GM21529 (cell line): ENCODE data around the gene POMT2.
A peak's percentile ranks its signal among the peaks of the same experiment; 100 is the strongest.
"Not testable (repeated sequence)": the region's sequence is repeated elsewhere in the genome, so short reads cannot be mapped to it uniquely, and the experiment has no call there.

ENCODE experiments used
- ATAC-seq: cut with Tn5 transposase; IDR thresholded peaks from one replicate; pipeline ENCODE4 v1.9.1; 2021; ENCODE audit not compliant: unreplicated experiment

POMT2 gene

DNA sequence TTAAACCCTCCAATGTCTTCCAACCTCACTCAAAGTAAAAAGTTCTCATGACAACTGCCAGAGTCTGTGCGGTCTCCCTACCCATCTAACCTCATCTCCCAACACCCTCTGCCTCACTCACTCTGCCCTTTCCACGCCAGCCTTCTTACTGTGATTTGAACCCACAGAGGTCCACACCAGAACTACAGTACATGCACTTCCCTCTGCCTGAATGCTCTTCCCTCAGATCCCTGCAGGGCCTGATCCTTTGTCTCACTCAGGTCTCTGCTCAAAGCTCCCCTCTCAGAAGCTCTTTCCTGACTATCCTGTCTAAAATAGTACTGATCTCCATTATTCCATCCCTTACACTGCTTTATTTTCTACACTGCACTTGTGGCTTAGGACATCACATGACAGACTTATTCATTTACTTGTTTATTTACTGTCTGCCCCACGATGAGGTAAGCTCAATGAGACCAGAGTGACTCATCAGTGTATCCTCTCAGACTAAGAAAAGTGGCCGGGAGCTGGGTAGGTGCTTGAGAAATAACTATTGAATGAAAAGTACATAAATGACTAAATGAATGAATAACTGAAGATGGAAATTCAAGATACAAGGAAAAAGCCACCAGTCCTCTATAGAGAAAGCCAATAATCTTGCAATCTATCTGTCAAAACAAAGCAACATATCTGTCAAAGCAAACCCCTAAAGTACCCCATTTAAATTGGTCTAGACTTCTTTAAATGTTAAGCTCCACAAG is 17.1 kb downstream of the POMT2 start:
- ATAC-seq: peak; percentile 43

DNA sequence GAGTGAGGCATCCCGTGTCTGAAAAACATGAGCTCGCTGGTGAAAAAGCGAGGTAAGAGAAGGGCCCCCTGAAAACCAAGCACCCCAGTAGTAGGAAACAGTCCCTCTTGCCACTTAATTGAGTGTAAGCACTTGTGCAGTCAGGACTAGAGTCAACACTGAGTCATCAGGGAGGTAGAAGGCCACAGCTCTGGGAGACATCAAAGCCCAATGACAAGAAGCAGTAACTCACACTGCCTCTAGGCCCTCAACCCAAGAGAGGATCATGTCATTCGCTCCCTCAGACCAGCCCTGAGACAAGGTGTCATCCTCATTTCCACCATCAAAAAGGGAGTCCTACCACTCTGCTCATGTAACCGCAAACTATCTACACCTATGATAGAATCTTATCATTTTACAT is 17.8 kb downstream of the POMT2 start:
- ATAC-seq: no peak

DNA sequence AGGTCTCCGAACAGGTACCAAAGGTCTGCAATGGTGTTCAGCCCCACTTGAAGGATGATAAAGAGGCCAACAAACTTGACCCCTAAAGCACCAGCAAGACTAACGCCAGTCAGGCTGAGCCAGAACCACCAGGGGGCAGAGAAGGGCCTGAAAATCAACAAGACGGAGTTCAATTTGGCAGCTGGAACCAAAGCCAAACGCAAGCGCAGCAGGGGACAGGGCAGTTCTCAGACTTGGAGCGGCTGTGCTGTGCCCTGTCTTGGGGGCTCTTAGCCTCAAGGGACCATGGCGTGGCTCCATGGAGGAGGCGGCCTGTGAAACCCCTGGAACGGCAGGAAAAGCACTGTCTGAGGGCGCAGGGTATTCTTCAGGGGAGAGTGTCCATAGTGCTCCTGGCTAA is 19.6 kb downstream of the POMT2 start:
- ATAC-seq: peak; percentile 51

DNA sequence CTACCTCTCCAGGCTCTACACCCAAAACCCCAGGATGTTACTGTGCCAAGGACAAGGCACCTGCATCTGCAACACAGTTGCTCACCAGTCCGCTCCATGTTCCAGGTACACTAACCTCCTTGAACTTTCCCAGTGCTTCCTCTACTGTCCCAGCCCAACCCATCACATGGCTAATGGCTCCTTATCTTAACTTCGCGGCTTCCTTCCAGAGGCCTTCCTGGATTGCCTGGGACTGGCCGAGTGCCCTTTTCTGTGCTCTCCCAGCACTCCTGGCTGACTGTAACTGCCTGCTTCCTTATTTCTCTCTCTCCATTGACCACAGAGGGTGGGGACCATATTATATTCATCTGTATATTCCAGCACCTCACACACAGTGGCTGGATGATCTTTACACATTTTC is 20.9 kb downstream of the POMT2 start:
- ATAC-seq: no peak

DNA sequence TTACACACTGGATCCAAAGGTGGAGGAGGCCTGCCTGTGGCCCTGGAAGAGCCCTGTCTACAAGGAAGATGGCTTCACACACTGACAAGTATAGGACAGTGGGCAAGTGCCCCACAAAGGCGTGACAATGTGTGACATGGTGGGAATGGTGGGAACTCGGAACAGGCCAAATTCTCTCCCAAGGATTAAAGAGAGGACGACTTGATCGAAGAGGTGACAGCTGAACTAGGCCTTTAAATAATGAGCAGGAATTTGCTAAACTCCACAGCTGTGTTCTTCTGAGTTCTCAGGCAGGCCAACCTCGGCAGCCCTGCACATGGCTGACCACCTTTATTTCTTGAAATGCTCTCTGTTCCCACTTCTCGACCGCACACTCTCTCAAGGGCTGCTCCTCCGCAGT is 23.8 kb downstream of the POMT2 start:
- no peak for ATAC-seq

DNA sequence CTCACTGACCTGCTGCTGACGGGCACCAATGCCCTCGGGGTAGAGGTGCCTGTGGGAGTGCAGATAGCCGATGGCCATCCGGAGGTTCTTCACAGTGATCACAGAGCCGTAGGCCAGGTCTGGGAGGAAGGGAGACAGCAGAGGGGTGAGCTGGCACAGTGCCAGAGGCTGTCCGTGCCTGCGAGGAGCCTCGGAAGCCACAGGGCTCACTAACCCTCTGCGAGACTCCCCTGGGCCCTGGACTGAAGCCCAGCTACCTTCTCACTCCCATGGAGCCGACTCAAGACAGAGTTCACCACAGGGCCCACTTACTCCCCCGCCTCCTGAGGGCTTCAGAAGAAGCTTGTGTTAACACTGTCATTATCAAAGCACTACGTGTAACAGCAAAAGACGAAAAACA is 24.5 kb downstream of the POMT2 start:
- ATAC-seq: no peak

DNA sequence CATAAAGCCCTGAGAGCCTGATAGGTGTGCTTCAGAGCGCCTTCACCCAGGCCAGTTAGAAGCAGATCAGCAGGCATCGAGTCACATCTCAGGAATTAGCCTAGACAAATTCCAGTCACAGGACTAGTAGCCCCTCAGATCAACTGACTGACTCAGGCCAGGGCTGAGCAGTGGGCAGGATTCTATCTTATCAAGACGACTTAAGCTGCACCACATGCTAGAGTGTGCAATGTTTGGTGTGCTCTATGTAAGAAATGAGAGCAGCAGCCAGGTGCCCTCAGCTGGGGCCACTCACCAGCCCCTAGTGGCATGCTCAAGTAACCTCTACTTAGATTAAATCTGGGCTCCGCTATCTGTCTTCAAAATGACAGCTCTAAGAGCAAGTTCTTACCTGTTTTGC is 30.0 kb downstream of the POMT2 start:
- no peak for ATAC-seq

DNA sequence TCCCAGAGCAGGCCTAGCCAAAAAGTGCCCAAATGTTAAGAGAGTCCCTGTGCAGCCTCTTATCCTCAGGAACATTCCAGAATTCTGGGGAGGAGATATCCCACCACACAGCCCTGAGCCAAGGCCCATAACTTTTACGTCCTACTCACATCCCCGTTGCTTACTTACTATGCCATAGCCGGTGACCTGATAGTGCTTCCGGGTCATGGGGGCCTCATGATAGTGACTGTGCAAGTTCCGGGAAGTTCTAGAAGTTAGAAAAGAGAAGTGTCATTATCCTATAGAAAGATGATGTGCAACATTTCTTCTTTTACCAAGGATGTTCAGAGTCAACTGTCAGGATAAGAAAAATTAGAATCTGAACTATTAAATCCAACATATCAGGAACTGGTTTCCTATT is 34.1 kb downstream of the POMT2 start:
- no peak for ATAC-seq

DNA sequence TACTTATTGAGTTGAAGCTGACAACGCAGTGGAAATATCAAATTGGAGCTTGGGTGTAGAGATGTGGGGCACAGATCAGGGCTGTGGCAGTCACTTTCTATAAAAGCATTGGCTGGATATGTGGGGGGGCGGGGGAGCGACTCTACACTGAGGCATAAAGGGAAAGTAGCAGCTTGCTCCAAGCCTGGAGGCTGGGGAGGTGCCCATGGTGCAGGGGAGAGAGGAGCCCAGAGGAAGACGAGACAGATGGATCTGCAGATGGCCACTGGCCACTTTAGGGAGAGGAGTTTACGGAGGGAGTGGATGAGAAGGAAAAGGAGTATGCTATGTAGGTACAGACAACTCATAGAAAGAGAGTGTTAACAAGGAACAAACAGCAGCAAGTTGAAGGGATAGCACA is 36.2 kb downstream of the POMT2 start:
- no peak for ATAC-seq

DNA sequence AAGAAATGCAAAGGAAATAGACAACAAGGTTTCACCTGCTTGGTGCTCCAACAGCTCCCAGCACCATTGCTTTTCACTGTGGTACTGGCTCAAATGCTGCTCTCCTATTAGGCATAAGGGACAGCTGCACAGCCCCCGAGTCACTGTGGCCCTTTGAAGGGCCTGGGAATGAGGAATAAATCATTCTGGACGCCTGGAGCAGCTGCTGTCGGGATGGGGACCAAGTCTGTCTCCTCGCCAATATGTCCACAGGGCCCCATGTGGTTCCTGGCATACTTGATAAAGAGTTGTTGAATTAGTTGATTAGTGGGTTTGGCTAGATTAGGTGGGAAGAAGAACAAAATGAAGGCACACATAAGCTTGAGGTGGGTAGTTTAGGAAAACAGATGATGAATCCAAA is 36.6 kb downstream of the POMT2 start:
- no peak for ATAC-seq

DNA sequence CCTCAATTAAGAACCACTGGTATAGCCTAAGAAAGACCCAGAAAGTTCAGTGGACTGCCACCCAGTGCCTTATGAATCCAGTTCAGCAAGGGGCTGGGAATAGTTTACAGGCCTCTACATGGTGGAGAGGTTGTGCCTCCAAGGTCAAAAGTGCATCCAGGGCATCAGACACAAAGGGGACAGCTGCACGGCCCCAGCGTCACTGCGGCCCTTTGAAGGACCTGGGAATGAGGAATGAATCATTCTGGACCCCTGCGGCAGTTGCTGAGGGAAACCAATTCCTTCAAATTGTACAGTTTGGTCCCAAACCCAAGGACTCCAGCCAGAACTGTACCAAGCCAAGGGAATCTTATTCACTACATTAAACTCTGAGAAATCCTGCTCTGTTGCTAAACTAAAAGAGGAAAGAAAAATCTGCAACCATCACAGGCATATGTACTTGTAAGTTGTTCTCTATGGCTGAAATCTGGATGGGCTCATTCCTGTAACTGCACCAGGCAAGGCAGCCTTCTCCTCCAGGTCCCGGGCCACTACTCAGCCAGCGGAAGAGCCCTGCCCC is 38.8 kb downstream of the POMT2 start:
- ATAC-seq: no peak

DNA sequence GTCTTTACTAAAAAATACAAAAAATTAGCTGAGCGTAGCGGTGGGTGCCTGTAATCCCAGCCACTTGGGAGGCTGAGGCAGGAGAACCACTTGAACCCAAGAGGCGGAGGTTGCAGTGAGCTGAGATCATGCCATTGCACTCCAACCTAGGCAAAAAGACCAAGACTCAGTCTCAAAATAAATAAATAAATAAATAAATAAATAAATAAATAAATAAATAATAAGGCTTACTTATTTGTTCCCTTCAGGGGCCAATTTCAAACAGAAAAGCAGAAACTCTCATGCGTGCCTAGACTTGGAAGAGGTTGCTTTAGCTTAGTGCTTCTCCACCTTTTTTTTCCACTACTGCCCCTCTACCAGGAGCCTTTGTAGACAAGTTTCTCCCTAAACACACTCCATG is 39.8 kb downstream of the POMT2 start:
- ATAC-seq: not testable (repeated sequence)

DNA sequence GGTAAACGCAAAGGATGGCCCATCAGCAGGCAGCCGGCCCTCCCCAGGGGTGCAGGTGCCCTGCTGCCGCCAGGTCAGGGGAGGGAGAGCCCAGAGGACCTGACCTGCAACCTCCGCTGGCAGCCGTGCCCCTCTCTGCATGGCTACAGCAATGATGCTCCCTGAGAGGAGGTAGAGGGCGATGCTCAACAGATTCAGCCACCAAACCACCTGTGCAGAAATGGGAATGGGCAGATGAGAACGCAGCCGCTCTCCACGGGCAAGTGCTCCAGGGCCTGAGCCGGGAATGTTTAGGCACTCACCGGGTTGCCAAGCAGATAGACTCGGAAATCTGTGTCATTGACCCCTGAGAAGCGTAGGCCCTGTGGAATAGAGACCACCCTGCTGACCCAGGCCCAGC is 41.0 kb downstream of the POMT2 start:
- no peak for ATAC-seq

DNA sequence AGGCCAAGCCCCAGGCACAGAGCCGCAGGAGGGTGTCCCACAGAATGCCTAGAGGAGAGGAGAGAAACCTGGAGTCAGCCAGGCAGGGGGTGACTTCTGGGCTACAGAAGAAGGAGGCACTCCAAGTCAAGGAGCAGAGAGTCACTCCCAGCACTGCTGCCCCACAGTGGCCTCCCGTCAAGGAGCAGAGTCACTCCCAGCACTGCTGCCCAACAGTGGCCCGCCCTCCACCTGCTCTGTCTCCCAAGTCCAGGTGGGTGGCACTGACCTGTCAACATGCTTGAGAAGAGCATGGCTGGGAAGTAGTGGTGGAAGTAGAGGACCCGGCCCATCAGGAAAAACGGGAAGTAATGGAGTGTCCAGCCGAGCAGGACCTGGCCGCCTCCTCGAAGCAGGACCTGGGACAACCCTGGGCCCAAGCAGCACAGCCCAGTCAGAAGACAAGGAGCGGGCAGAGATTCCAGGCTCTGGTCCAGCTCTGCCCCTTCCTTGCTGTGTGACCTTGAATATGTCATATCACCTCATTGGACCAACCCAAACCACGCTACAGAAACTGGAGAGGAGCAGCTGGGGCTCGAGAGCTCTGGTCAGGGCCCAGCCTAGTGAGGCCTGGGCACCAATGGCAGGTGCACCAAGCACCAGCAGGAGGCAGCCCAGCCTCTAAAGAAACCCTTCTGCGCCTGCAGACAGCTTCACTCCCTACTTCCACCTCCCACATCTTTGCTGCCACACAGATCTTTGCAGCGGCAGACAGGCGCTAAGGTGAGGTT is 42.0 kb downstream of the POMT2 start:
- no peak for ATAC-seq

DNA sequence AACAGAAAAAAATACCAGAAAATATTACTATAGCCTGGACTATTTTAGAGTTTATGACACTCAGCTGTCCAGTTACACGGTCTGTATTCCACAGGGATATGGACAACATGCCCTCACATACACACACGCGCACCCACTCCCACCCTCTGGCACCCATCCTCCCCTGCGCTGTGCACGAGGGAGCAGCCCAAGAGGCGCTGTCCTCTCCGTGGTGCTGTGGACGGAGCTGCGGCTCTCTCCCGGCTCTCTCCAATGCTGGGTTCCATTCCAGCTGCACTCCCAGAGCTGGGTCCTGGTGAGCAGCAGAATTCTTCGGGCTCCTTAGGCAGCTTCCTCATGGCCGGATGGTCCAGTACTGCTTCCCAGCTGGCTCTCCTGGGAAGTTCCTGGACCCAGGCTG is 43.7 kb downstream of the POMT2 start:
- ATAC-seq: no peak

DNA sequence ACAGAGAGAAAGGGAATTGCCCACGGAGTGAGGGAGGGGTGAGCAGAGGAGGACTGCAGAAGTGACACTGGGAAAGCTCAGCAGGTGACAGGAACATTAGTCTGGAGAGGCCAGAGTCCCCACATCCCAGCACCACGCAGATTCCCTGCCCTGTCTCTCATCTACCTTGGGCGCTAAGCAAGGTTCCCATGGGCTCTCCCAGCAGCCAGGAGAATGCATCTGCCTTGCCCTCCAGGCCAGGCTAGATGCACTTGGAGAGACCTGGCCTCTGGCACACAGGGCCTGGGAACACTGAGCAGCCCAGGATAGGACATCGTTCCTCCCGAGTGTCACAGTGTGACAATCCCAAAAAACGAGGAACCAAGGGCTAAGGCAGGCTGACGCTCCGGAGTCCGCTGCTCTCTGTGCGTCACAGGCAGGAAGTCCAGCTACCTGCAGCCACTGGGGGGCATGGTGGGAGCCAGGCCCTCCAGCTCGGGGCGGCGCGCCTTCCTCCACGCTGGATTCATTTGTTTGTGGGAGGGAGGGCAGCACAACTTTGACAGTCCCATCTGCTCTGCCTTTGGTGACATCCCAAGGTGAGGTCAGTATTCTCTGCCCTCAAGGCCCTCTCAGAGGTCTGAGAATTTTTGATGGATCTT is 44.3 kb downstream of the POMT2 start:
- no peak for ATAC-seq

DNA sequence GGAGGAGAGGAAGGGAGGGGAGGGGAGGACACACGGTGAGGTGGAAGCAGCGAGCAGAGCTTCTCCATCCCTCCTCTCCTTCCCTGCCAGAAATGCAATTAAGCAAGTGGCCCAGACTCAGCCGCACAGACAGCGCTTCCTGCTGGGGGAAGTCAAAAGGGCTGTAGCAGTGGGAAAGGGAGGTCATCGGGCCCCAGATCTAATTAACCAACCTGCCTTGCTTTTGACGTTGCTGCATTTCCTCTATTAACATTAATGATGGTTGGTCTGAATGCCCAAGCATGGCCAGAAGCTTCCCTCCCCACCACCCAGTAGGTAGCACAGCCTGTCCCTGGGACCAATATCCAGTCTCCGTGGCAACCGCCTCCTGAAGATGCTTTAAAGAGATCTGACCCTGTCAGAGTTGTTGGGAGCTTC is 45.1 kb downstream of the POMT2 start:
- no peak for ATAC-seq

DNA sequence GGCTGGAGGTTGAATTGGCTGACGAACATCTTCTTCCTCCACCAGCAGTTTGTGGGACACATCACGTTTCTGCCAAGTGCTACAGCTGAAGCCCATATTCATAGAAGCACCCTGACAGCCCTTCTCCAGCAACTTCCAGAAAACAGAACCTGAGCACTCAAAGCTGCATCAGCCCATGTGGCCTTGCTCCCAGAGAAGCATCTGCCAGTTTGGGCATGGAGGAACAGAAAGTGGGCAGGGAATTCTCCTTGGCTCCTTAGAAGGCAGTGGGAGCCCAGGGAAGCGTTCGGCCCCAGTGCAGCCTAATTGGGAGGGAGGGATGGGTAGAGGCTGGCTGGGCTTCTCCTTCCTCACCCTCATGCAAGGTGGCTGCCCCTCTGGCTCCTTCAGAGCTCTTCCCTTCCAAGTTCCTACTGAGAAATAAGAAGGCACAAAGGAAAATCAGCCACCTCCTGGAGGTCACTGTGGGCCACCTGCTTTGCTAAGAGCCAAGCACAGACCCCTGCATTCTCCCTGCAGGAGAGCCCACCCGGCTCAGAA is 45.6 kb downstream of the POMT2 start:
- ATAC-seq: no peak

DNA sequence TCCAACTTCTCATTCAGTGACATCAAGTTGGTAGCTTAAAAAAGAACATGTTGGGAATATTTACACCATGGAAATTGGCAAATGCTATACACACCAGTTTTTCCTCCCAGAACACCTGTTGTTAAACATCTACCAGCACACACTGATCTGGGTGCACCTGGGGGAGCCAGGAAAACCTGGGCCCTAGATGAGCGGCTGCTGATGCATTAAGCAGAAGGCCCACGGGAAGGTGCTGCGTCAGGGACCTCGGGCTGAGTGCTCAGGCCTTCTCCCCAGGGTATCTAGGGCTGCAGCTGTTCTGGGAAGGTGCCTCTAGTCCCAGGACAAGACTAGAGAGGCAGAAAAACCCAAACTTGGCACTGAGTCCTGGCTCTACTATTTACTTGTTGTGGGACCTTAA is 46.9 kb downstream of the POMT2 start:
- ATAC-seq: no peak

DNA sequence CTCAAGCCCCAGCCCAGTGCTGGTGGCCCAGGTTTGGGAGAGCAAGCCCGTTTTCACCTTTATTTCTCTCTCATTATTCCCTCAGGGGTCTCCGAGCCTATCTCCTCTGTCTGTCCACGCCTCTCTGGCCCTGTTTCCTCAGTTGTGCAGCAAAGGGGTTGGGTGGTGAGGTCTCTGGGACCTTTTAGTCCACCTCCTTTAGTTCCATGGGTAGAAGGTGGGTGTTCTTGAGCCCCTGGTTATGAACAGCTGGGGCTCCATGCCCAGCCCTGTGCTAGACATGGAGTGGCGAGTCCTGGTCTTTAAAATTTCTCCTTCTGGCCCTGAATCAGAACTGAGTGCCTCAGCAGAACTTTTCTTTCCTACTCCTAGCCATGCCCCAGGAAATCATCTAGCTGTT is 48.4 kb downstream of the POMT2 start:
- no peak for ATAC-seq

DNA sequence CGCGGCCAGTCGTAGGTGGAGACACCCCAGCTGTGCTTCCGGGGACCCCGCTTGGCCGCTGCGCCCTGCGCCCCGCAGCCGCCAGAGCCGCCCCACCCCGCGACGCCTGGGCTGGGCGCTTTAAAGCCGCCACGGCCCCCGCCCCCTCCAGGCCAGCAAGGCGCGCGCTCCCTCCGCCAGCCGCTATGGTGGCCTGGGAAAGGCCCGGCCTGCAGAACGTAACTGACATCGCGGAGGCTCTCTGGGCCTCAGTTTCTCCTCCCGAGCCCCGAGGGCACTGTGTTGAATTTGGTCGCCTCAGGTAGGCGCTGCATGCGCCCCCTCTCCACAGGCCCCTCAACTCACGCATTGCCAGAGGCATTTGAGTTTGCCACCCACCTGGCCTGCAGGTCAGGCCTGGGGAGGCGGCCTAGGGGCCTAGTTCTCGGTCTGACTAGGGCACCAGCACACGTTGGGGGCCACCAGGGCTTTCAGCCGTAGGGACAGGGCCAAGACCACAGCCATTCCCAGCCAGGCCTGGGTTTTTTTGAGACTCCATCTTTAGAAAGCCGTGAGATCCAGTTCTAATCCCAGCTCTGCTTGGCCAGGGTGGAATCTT is 49.5 kb downstream of the POMT2 start, which contains the start of gene NGB:
NGB (minus strand) TSS at position 94 of the 598 bp plus-strand sequence. CDS start 269 bp downstream, outside the sequence.
- ATAC-seq: no peak
